ENCODE measurements around the gene GPR3. TPM values are rescaled to one million over a fixed set of nuclear protein-coding genes. Genes with fewer than 3 reads are reported as not detected.
"Not testable (repeated sequence)": the region's sequence is repeated elsewhere in the genome, so short reads cannot be mapped to it uniquely, and the experiment has no call there.

Gene GPR3
- total RNA-seq, 1 experiment from 2014 or later, result 1.1 TPM

- peak; percentile 8 for DNase-seq (ENCODE audit: extremely low read depth, low read depth)
Observed at GRCh38 chr1:27418326-27419185, 26.1 kb downstream of the GPR3 start.

GRCh38 chr1:27423709-27424108 lies 31.3 kb downstream of the GPR3 start:
- DNase-seq (ENCODE audit: extremely low read depth, low read depth), result no peak

GRCh38 chr1:27427329-27427728 lies 34.9 kb downstream of the GPR3 start:
- no peak for DNase-seq (ENCODE audit: extremely low read depth, low read depth)

- no peak for DNase-seq (ENCODE audit: extremely low read depth, low read depth)
Observed at GRCh38 chr1:27427816-27428315, 35.4 kb downstream of the GPR3 start.

GRCh38 chr1:27428316-27429028 lies 36.0 kb downstream of the GPR3 start:
- no peak for DNase-seq (ENCODE audit: extremely low read depth, low read depth)

- no peak for DNase-seq (ENCODE audit: extremely low read depth, low read depth)
Observed at GRCh38 chr1:27429029-27429425, 36.6 kb downstream of the GPR3 start.

- no peak for DNase-seq (ENCODE audit: extremely low read depth, low read depth)
Observed at GRCh38 chr1:27430903-27431600, 38.6 kb downstream of the GPR3 start.

GRCh38 chr1:27431601-27431940 lies 39.1 kb downstream of the GPR3 start:
- no peak for DNase-seq (ENCODE audit: extremely low read depth, low read depth)

GRCh38 chr1:27432725-27433124 lies 40.3 kb downstream of the GPR3 start:
- not testable (repeated sequence) for DNase-seq (ENCODE audit: extremely low read depth, low read depth)

- no peak for DNase-seq (ENCODE audit: extremely low read depth, low read depth)
Observed at GRCh38 chr1:27433706-27434105, 41.3 kb downstream of the GPR3 start.

GRCh38 chr1:27435566-27436203 lies 43.3 kb downstream of the GPR3 start:
- DNase-seq (ENCODE audit: extremely low read depth, low read depth), result no peak

GRCh38 chr1:27436204-27437159 lies 44.1 kb downstream of the GPR3 start:
- DNase-seq (ENCODE audit: extremely low read depth, low read depth), result peak; percentile 40

- no peak for DNase-seq (ENCODE audit: extremely low read depth, low read depth)
Observed at GRCh38 chr1:27438621-27439061, 46.2 kb downstream of the GPR3 start.

GRCh38 chr1:27439150-27439549 lies 46.7 kb downstream of the GPR3 start:
- no peak for DNase-seq (ENCODE audit: extremely low read depth, low read depth)

GRCh38 chr1:27444632-27445031 lies 52.2 kb downstream of the GPR3 start:
- no peak for DNase-seq (ENCODE audit: extremely low read depth, low read depth)

All from NCI-H460 (cell line).